Activated CD4-positive, alpha-beta T cell treated with anti-CD3 and anti-CD28 coated beads, Interleukin-2, amount 50 U/mL, for 16 hours (primary cell): ENCODE measurements around the gene SOX6.
"Not testable (repeated sequence)": the region's sequence is repeated elsewhere in the genome, so short reads cannot be mapped to it uniquely, and the experiment has no call there.

Source experiments
- DNase-seq: peaks from one replicate; pipeline ENCODE4 v3.0.0-alpha.2; 2020

SOX6 gene

DNA sequence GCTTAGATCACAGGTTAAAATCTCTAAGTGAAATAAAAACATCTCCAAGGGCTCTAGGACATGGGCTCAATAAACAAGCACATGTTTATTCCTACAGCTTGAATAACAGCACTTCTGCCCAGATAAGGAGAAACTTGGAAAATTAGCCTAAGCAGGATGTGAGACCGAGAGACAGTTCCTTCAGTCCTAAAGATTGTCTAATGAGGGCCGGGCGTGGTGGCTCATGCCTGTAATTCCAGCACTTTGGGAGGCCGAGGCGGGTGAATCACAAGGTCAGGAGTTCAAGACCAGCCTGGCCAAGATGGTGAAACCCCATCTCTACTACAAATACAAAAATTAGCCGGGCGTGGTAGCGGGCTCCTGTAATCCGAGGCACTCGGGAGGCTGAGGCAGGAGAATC lies 327.2 kb downstream of the SOX6 start:
- not testable (repeated sequence) for DNase-seq

DNA sequence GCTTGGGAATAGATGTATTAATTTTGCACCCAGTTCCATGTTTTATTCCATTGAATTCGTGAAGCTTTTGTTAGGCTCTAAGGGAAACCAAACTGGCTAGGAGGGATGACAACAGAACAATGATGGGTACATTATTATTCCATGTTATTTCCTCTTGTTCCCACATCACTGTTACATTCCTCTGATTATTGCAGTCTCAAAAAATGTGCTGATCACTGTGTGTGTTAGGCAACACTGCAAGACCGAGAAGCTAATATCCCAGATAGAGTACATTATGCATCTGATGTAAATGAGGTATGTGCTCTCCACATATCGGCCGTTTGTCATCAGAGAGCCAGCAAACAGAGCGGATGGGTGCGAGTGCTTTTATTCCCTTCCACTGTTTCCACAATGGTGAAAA lies 327.9 kb downstream of the SOX6 start:
- DNase-seq, result no peak

DNA sequence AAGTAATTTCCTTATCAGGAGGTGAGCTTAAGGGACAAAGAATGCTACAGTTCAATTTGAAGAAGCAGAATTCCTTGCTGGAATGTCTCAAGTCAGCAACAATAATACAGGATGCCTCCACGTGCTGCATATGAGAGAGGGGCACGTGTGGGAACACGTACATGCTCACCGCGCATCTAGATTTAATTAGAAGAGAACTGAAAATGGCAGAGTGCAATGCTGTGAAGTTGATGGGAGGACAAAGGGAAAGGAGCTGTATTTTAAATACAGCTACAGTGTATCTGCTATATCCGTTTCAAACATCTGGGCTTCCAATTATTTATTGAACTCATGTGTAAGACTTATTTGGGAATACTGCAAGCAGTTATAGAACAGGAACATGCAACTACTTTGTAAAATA lies 328.7 kb downstream of the SOX6 start:
- no peak for DNase-seq

DNA sequence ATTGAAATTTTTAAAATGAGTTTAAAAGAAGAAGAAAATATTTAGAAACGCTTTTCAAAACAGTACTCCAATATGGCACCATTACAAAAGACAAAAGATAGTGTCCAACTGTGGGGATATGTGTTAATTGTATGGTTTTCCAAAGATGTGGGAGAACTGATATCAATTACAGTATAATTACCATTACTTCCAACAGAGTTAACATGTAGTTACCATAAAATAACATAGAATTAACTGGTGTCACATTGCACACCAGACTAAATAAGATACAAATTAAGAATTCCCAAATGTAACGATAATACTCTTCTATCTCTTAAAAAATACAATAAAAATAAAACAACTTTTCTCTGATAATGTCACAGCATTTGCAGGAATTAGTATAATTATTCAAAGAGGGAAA lies 329.5 kb downstream of the SOX6 start:
- no peak for DNase-seq

DNA sequence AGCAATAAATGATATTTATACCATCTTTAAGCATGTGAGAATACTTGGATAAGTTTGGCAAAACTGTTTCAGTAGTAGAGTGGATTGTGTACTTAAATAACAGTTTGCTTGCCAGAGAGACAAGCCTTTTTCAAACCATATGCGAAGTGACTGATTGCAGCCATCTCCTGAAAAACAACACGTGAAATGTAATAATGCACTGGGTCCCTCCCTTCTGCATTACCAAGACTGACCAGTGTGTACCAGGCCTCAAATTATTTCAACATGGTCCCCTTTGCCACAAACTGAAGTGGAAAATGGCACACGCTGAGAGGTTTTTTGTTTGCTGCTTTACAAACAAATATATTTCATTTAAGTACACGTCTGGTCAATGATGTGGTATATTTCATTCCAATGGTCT lies 337.4 kb downstream of the SOX6 start:
- no peak for DNase-seq

DNA sequence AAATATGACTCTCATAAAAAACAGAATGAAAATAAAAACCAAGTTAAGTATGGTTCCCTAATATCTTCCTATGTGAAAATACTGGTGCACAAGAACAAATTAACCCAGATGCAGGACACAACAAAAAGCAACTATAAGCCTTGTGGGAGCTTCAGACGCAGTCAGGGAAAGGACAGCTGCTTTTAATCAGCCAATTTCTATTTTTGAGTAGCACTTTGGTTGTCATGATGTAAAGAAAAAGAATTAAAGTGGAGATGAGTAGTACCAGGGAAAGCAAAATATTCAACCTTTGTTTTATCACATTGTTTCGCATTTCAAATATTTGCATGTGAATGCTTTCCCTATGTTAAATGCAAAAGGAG lies 339.9 kb downstream of the SOX6 start:
- no peak for DNase-seq

DNA sequence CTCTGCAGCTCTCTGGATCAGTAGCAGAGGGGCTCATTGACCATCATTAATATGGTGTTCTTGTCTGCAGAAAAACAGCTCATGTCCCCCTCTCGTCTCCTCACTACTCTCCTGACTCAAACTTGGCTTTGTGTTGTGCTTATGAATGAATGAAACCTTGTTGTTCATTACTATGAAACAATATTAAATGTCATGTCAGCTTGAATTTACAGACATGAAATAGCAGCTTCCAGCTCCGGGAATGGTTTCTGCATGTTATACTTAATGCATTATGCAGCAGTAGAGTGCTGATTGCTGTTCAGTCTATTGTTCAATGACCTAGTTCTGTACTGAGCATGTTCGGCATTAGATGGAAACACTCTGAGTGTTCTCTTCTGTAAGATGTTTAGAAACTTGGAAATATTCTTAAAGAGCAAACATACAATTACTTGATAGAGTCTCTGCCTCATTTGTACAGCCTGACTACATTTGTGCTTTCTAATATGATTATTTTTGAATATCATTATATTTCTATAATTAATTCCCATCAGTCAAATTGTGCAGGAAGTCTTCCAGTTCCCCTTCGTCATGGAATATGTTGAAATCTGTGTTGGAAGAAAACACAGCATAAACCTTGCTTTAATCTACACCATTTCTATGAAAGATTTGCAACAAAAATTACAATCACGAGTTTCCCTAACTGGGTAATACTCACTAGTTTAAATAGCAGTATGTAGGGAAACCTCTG lies 340.4 kb downstream of the SOX6 start:
- DNase-seq, result no peak

DNA sequence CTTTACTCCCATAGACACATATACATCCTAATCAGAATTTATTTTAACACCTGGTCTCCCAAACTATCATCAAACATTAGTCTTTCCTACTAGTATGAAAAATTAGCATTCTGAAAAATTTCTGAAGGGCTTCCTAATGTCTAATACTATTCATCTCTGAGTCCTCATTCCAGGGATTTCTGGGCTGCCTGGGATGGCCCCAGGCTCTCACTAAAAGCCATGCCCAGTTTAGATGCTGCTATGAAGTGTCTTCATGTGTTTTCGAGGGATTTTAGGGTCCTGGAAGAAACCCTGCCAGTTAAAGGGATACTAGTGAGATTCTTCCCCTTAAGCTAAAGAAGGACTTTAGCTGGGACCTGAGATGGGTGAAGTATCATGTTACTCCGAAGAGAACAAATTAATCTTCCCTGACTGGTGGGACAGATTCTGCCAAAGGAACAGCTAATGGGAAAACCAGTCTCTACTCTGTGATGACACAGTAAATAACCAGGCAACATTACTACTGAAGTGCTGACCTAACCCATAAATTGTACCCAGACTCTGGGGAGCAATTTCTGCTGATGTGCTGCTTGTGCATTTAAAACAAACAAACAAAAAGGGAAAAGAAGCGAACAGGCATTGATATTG lies 342.6 kb downstream of the SOX6 start:
- no peak for DNase-seq

DNA sequence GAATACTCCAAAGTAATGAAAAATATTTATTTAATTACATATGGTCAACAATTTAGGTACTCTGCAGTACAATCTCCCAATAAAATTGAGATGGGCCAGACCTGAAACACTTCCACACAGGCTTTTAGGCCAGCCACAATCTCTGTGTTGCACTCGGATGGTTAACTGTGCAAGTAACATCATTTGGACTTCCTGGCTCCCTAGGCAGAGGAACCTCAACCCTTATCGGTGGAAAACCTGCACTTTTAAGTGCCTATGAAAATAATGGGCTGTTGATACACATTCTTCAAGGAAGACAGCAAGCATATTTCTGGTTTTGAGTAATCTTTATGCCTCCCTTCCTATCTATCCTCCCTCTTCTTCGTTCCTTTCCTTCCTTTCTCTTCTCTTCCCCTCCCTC lies 343.1 kb downstream of the SOX6 start:
- DNase-seq, result no peak

DNA sequence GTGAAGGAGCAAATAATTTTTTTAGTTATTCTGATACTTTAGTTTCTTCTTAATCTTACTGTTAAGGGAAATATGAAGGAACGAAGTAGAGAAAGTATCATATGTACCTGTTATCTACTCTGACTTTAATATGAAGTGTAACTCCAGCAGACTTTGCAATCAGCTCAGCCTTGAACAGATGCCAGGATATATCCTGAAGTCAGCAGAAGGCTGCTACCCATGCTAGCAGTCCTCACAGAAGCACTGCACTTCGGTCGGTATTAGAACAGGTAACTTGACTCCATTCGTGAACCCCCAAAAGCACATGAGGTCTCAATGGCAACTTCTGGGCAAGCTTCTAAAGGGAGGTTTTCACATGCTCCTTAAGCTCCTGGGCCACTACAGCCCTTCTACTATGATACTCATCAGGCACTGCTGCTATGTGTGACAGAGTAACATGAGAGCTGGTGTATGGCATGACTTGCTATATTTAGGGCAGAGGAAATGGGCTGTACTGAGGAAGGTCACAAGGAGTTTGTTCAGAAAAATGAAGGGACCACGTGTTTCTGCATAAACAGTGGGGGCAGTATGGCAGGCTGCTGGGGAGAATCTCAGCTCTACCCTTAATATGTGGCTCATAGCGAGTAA lies 344.1 kb downstream of the SOX6 start:
- DNase-seq, result no peak

DNA sequence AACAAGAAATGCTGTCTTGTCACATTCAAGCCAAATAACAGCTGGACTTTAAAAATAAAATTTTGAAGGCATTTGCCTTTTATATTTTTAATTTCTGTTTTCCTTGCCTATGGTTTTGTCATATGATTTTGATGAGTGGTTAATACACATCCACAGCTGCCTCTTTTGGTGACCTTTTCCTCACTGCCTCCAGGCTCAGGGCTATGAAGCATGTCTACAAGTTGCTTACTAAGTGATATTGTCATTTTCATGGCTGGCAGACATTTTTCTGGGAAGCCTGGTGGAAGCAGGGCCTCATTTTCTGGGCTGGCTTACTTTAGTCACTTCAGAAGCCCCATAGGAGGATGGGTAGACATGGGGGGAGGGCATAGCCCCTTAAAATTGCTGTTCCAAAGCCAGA lies 344.9 kb downstream of the SOX6 start:
- DNase-seq, result no peak

DNA sequence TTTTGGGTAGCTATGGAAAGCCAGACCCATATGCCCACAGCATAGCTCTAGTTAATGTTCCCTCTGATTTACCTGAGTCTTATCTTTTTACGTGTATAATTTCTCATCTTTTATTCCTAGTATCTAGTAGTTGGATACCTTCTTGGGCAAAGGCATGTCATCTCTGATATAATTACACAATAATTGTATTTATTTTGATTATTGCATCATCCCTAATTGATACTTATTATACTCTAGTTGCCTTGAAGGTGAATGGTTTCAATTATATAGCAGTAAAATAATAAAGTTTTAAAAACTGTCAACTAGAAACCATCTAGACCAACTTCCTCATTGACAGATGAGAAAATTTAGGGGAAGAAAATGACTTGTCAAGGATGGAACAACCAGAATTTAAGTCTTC lies 347.3 kb downstream of the SOX6 start:
- DNase-seq, result no peak

DNA sequence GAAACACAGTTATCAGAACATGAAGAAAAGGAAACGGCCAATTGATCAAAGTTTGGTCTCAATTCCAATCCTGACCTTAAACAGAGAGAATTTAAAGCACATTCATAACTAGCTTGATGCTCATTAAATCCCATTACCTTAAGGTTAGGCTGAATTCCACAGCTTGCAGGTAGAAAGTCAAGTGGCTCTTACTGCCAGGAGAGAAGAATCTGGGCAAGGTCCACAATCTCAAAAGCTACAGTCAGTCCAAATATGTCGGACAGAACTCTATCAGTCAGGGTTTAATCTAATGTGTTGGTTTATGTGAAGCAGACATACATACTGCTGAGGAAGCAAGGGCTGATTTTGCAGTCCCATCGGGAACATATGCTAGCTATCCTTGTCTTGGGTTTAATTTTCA lies 348.8 kb downstream of the SOX6 start:
- DNase-seq, result no peak

DNA sequence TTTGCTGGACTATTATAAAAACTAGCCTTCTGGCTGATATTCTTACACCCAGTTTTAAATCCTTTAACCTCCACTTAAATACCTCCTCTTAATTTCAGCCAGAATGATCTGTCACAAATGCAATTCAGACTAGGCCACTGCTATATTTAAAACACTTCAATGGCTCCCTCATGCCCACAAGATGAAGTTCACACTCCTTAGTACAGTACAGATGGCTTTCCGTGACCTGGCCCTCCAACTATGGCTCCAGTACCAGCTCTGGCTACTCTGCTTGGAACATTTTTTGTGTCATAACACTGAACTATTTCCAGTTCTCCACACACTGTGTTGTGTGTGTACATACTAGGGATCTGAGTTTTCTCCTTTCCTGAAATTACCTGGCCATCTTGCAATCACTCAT lies 353.4 kb downstream of the SOX6 start:
- no peak for DNase-seq

DNA sequence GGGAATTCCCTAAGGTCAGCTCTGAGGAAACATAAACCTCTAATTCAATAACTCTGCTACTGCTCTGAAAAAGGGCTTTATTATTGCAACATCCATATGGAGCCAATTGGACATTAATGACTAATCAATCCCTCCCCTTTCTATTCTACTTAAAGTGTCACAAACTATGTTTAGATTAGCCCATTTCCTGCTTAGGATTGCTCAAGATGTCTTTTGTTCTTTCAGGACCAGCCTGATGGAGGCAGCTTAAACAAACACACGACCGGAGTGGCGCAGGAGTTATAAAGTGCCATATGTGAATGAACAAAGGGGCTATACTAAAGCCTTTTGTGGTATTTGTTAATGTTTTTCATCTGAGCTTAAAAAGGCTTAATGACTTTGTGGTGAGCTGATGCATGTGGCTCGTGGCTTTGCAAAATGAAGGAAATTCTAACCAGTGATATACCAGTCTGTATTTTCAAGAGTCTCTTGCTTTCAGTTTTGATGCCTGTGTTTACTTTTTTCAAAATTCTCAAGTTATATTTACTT lies 354.4 kb downstream of the SOX6 start:
- DNase-seq, result no peak

DNA sequence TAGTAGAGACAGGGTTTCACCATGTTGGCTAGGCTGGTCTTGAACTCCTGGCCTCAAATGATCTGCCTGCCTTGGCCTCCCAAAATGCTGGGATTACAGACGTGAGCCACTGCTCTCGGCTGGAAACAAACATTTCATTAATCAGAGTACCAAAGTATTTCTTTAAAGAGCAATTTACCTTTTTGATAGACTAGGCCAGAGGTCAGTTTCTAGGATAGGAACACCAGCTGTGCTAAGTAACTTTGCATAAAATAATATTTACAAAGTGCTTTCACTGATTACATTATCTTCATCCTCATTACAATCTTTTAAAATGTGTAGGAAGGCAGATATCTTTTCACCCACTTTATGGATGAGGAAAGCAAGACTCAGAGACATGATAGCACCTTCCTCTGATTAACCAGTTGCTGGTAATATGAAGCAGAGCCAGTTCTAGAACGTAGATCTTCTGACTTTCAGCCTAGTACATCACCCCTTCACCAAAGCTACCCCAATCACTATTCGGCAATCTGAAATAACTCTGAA lies 355.2 kb downstream of the SOX6 start:
- DNase-seq, result no peak

DNA sequence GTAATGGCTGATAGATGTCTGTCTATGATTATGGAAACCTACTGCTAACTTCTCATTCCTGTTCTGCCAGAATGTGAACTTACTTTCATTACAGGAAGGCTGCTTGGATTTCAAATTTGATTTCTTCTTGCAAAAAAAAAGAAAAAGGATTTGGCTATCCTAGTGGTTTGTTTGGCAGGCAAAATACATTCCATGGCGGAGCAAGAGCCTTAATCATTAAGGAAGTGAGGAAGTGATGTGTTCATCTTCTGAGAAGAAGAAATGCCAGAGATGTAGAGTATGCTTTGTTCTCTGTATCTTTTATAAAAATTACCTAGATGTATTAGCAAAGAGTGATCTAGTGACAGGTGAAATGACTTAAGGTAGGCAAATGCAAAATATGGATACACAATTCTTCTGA lies 356.3 kb downstream of the SOX6 start:
- no peak for DNase-seq

DNA sequence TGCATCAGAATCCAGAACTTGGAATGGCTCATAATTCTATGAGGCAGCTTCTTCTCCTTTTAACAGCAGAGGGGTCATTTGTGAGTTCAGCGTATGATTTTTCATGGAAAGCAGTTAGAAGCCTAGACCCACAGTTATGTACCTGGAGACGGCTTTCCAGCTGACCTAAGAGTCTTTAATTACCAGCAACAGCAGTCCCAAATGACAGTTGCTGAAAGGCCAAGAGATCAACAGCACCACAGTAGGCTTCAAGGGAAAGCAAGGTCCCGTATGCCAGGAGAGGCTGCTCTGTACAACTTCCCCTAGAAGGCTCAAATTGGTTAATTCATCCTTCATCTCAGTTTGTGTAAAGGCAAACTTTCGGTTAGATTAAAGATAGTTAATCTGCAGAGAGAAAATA lies 363.0 kb downstream of the SOX6 start:
- no peak for DNase-seq

DNA sequence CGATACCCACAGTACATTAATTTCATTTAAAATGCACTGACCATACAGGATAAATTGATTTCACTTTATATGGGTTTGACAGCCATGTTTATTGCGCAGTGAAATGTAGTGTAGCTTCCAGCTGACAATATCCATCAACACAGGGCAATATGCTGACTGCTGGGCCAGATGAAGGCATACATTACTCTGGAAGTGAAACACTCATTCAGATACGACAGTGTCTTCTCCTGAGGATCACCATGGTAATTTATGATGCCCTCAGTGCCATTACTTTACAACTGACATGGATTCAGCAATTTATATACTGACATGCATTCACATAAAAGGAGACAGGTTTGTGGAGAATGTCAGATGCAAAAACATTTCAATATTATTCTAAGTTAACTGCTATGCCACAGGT lies 365.1 kb downstream of the SOX6 start:
- no peak for DNase-seq

DNA sequence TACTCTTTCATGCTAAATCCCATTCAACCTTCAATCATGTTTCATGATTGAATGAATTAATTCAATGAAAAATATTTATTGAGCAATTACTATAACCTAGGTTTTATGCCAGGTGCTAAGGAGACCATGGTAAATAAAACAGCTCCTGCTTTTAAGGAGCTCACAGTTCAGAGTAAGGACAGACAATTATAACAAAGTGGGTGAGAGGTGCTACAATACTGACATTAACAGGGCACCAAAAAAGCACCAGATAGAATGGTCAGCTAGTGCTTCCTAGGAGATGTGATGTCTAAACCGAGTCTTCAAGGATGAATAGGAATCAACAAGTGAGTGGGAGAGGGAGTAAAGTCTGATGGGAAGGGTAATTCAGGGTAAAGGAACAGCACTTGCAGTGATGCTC lies 366.7 kb downstream of the SOX6 start:
- no peak for DNase-seq

DNA sequence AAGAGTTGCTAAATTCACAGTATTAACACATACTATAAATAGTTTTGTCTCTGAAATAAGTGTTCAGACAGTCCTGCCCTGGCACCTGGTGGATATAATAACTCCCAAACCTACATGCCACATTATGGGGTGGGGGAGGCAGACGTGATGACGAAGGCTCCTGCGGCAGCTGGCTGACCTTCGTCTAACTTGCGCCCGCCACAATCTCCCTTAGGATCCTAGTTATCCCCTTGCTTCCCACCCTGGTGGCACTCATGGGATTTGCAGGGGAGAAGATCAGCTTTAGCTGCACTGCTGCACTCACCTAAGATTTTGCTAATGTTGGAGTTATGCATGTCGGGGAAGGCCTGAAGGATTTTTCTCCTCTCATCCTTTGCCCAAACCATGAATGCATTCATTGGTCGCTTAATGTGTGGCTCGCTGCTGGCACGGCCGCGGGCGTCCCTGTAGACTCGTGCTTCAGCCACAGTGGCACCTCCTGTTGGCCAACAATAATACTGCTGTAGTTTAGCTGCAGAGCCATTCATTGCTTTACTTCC lies 367.6 kb downstream of the SOX6 start:
- DNase-seq, result no peak

DNA sequence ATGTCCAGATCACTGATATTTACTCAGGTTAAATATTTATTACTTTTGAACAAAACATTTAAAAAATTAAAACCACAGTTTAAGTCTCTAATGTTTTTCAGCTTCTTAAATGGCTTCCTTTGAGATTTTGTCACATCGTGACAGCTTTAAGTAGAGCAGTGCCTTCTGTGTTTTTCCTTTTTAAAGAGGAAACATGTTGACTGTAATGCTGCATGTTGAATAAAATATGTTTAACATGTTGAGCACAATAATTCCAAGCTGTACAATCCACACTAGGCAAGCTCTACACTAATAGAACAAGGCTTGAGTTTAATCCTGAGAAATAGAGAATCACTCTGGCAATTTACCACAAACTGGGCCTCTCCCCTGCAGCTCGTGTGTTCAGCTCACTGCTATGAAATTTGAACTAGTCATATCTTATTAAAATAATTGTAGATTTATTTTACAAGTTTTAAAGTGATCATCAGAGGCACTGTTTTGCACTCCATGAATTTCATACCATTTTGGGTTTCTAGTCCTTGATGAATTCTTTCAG lies 368.3 kb downstream of the SOX6 start:
- no peak for DNase-seq

DNA sequence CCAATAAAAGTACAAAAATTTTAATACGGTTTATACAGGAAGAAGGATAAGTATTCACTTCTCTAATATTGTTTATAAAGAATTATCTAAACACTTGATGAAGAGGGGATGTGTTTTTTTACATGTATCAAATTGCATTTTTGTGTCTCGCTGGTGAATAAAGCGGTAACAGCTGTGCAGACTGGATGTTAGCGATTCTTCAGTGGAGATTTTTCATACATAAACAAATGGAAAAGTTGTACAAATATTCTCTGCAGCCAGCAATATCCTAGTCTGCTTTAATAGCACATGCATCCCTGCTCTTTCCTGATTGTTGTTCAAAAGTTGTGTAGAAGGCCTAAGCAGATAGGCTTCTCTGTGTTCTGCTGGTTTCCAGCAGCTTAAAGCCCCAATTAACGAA lies 369.3 kb downstream of the SOX6 start:
- no peak for DNase-seq

DNA sequence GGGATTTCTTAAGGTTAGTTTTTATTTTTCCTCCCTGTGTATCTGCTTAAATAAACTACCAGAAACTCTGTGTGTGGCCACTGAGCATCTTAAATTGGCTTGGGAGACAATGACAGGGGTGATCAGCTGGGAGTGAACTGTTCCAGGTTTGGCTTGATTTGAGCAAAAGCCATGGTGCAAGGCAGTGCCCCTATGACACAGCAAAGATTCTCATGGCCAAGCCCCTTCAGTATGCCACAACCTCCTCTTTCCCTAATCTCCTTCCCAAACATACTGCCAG lies 370.5 kb downstream of the SOX6 start:
- DNase-seq, result no peak
